NCI-H1930 (cell line): ENCODE results near the gene SLC7A6.

Experiments
- DNase-seq, 2 experiments: peaks; one replicate each; lab custom pipeline; 2025; lab: John Stamatoyannopoulos, UW

SLC7A6 gene

DNA sequence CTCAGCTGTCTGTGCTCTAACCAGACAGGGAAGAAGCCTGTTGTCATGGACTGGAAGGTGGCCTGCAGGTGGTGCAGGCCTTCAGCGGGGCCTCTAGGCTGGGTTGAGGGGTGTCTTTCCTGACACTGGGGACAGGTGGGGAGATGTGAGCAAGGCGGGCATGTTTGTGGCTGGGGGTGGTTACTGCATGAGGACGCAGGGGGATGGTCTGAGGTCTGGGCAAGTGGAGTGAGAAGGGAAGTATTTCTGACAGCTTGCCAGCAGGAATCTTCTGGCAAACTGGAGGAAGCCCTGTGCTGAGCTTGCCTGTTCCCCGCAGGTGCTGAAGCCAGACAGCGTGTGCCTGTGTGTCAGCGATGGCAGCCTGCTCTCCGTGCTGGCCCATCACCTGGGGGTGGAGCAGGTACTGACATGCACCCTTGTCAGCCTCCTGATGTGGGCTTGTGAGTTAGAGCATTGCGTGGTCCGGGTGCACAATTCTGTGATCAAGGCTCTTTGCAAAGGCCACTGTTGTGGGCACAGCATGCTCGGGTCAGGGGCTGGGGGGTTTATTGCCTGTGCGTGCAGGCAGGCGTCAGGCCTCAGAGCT is 82.7 kb downstream of the SLC7A6 start:
- DNase-seq: no peak

DNA sequence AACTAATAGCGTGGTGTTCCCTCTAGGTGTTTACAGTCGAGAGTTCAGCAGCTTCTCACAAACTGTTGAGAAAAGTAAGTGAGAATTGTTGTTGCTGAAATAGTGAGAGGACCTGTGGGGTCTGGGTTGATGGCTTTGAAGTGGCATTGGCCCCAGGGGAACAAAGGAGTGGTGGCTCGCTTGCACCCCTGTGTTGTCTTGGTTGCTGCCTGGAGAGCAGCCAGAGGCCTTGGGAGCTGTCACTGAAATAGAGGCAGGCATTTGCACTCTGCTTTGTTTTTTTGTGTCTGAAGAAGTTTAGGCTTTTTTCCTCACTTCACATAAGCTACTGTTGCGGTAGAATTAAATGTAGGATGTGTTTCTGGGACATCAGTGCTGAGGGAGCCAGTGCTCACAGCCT is 83.3 kb downstream of the SLC7A6 start:
- DNase-seq: no peak

DNA sequence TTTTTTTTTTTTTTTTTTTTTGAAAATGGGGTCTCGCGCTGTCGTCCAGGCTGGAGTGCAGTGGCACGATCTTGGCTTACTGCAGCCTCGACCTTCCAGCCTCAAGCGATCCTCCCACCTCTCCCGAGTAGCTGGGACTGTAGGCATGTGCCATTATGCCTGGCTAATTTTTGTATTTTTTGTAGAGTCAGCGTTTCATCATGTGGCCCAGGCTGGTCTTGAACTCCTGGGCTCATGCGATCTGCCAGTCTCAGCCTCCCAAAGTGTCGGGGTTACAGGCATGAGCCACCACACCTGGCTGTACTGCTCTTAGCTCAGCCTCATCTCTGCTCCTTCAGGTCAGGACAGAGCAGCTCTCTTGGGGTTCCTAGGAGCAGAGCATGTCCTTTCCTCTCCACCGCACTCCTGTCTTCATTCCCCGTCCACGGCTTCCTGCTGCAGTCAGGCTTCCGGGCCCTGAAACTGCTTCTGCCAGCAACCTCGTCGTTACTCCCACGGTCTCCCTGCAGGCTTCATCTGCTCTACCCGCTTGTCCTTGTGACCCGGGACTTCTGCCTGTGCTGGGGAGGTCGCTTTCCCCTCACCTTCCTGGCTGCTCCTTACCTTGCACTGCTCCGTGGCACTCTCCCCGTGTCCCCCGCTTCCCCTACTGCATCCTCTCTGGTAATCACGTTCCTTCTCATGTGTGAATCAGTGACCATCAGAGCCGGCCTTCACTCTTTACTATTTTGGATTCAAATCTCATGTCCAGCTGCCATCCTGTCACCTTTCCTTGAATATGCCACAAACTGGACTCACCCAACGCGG is 84.5 kb downstream of the SLC7A6 start:
- DNase-seq: no peak

DNA sequence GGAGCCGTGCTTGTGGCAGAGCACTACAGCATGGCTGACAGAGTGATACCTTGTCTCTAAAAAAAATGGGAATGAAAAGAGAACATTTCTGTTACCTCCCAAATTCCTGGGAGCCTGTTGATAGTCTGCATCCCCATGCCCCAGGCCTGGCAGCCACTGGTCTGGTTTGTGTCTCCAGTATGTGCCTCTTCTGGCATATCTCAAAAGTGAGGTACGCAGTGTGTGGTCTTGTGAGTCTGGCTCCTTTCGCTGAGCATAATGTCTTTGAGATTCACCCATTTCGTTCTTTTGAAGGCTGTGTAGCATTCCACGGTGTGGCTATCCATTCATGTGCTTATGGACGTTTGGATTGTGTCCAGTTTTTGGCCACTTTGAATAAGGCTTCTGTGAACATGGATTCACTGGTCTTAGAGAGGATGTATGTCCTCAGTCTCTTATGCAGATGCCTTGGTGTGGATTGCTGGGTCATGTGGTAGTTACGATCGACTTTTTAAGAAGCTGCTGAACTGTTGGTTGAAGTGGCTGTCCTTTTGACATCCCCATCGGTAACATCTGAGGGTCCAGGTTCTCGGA is 85.6 kb downstream of the SLC7A6 start:
- DNase-seq: no peak

DNA sequence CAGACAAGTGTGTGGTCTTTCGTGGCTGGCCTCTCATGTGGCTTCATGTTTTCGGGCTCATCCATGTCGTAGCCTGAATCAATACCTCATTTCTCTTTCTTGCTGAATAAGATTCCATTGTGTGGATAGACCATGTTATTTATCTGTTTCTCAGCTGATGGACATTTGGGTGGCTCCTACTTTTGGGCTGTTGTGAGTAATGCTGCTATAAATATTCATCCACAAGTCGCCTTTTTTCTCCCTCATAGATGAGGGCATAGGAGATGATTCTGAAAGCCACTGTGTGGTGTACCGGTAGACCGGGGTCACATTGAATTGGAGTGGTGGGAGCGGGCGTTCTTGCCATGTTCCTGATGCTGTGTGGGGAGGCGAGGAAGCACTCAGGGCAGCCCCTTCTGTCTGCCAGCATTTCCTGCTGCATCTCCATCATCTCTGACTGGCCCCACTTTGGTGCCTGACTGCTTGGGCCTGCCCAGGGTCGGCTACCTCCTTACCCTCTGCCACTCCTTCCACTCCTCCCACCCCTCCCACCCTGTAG is 86.6 kb downstream of the SLC7A6 start:
- DNase-seq: no peak
